GM18858 (cell line): ENCODE data around the gene ATP5F1D.

Experiments
- ATAC-seq: cut with Tn5 transposase; IDR thresholded peaks from one replicate; pipeline ENCODE4 v1.9.1; 2021; ENCODE audit not compliant: unreplicated experiment

ATP5F1D gene

DNA sequence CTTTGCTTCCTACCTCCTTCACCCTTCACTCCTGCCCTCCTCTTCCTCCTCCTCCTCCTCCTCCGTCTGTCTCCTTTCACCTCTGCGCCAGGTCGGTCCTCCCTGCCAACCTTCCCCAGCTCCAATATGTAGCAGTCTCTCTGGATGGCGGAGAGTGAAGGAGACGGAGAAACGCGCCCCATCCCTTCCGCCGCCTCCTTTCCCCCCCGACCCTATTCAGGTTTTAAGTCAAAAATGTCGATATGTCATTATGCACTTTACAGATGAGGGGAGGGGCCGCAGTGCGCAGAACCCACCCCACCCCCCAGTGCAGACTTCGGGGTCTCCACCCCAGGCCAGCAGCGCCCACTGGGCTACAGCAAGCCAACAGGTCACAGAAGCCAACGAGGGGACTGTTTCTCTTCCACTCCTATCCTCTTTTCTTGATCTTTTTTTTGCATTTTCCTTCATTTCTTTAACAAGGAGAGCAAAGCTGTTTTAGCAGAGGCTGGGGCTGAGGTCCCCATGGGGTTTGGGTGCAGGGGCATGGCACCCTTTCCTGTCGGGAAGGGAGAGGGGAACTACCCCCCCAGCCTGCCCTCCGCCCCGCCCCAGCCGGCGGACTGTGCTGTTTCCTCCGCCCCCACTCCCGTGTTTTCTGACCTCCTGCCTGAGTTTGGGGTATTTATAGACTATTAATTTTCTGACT, 16.1 kb downstream of the ATP5F1D start:
- no peak for ATAC-seq

DNA sequence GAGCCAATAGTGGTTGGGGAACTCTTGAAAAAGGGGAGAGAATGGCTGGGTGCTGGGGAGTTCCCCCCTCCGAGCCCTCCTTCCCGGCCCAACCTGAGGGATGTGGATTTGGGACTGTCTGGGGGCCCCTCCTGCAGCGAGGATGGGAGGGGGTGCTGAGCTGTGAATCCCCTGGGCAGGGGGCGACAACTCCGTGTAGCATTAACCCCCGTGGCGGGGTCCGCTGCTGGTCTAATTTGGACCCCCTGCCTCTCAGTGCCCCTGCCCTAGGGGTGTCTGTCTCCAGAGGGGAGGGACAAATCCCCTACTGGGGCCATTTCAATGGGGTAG, 16.6 kb downstream of the ATP5F1D start:
- no peak for ATAC-seq

DNA sequence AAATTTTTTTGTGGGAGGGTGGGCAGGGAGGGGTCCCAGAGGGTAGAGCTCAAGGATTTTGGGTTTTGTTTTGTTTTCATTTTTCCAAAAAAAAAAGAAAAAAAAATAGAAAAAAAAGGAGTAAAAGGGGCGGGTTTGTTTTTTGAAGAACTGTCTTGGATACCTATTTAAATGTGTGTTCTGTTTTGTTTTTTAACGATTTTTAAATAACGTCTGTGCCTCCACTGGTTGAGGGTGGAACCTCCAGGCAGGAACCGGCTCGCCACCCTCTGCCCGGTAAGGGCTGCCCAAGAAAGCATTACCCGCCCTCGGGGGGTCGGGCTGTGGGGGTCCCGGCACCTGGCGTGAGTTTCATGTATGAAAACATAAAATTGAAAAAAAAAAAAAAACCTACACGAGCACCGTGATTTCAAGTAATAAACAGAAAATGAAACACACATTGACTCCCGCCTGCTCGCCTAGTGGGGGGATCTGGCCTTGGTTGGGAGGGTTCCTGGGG, 17.2 kb downstream of the ATP5F1D start:
- ATAC-seq = no peak

DNA sequence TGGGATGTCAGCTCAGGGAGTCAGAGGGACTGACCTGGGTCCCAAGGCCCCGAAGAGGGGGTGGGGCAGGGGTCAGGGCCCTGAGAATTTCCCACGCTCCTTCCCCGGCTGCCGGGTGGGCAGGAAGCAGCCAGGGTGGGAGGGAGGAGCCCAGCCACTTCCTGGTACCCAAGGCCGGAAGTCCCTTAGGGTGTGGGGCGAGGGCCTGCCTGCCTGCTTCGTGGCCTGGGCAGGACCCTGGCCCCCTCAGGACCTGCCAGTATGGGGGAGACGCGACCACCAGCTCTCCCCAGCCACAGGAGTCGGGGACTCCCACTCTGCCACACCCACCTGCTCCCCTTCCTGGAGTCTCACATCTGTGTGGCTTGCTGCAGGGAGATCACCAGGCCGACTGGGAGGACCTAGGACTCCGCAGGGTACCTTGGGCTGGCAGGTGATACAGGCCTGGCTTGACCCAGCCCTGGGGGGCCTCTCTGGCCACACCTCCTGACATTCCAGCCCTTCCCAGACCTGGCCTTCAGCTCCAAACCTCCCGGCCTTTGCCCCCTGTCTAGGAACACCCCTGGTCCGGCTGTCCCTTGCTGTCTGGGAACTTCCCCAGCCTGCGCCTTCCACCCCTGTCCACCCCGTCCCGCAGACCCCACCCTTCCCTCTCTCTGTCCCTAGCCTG, 17.8 kb downstream of the ATP5F1D start:
- ATAC-seq = no peak

DNA sequence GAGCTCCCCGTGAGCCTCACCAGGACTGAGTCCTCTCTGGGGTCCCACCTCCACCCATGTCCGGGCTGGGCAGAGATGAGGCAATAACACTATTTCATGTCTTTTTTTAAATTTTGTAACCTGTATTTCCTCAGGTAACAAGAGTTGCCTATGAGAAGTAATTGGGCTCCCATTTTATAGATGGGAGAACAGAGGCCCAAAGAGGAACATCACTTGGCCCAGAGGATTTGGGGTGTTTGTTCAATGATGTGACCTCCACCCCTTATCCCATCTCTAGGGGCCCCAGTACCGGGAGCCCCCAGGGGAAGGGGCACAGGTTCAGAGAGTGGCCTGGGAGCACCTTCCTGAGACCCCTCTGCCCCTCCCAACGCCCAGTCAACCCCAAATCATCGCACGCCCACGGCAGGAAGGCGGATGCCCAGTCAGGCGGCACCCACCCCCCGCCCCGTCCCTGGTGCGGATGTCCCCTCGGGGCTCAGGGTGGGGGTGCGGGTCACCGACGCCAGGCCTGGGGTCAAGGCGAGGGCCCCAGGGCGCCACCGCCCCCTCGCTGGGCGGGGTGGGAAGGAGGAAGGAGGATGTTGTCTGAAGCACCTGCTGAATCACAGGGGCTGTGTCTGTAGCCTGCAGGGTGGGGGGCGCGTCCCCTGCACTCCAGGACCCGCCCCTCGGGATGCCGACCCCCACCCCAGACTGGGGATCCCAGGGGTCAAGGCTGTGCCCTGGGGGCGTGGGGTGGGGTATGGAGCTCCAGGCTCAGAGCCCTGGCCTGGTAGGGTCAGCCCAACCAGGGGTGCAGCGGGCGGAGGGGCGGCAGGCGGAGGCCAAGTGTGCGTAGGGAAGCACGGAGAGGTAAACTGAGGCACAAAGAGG, 18.6 kb downstream of the ATP5F1D start:
- ATAC-seq = peak; percentile 2

DNA sequence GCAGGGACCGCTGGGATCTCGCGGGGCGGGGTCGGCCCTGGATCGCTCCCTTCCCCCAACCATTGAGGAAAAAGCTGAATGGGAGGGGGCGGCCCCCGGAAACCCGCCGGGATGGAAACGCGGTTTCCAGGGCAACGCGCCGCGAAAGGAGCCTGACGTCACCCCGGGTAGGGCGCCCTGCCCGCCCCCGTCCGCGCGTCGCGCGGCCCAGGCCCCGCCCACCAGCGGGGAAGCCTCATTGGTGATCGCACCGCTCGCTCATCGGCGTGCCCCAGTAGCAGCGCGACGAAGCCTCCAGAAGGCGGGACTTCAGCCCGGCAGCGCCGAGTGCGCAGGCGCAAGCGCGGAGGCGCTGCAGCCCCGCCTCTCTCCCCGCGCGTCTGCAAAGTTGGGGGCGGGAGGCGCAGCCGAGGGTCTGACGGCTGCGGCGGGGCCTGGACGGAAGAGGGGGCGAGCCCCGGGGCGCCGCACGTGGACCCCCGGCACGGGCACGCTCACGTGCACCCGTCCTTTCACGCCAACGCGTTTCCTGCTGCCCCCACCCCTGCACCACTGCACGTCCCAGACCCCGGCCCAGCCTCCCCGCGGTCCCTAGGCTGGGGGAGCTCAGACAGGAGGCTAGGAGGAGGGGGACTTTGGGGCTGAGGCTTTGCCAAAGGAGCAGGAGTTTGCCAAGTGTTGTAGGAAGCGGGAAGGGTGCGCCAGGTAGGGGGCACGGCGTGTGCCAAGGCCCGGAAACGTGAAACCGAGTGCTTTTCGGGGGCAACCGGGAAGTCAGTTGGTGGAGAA, 19.4 kb downstream of the ATP5F1D start:
- ATAC-seq = peak; percentile 26

DNA sequence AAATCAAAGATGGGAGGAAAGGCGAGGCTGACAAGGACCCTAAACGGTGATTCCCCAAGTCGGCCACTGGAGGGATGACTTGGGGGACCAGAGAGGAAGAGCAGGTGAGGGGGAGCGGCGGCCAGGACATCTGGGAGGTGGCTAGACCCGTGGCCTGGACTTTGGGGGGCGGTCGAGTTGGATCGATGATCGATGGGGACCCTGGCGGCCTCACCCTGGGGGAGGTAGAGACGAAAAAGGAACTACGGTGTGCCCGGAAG, 19.9 kb downstream of the ATP5F1D start:
- ATAC-seq = no peak

DNA sequence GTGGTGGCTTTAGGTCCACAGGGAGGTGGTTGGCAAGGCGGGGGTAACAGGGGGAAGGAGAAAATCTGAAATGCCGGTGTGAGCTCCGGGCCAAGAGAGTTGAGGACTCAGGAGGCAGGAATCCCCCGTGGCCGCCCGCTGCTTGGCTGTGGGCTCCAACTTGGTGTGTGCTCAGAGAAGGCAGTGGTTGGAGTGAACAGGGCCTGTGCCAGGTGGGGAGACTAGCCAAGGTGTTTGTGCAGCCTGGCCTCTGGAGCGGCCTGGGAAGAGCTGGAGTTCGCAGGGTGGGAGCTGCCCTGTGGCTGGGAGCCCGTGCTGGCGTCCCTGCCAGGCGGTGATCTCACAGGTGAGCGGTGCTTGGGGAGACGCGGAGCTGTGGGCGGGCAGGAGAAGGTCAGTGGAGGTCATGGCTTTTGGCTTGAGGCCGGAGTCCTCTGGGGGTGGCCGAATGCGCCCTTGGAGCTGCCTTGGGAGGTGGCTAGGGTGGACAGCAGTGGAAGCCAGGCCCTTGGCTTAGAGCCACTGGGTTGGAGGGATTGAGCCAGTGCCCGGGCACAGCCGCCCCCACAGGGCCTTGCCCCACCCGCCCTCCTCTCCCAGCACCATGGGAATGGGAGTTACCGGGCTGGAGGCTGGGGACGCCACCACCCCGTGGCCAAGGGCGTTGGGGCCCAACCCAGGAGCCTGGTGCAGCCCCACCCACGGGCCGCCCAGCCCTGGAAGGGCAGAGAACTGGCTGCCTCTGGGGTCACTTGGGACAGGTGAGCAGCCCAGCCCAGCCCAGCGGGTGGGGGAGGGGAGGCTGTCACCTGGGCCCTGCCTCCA, 20.5 kb downstream of the ATP5F1D start:
- no peak for ATAC-seq

DNA sequence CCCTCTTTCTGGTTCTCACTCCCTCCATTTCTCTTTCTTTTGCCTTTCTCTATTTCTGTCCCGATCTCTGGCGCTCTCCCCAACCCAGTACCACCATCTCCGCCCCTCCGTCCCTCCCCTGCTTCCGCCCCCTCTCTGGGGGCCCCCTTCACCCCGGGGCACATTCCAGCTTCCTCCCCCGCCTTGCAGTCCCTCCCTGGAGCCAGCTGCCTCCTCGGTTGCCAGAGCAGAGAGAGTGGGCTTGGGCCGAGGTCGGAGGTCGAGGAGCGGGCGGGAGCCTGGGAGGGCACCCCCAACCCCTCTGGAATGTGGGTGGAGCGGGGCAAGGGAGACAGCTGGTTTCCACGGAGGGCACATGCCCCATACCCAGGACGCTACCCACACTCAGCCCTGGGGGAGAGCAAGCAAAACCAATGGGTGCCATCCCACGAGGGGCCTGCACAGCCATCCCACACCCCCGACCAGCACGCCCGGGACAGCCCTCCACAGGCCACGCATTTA, 21.1 kb downstream of the ATP5F1D start:
- ATAC-seq = no peak

DNA sequence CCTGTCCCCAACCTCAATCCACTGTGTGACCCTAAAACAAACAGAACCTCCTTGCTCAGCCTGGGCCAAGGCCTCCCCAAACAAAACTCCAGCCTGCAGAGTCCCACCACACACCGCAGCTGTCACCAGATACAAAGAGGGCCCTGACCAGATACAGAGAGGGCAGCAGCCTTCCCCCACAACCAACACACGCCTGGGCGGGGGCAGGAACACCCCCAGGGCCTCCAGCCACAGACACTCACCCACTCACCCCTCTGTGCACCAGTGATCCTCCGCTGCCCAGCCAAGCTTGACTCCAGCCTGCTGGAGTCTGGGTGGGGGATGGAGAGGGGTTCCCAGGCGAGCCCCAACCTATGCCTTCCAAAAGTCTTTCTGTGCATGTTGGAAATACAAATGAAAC, 21.6 kb downstream of the ATP5F1D start:
- ATAC-seq = no peak

DNA sequence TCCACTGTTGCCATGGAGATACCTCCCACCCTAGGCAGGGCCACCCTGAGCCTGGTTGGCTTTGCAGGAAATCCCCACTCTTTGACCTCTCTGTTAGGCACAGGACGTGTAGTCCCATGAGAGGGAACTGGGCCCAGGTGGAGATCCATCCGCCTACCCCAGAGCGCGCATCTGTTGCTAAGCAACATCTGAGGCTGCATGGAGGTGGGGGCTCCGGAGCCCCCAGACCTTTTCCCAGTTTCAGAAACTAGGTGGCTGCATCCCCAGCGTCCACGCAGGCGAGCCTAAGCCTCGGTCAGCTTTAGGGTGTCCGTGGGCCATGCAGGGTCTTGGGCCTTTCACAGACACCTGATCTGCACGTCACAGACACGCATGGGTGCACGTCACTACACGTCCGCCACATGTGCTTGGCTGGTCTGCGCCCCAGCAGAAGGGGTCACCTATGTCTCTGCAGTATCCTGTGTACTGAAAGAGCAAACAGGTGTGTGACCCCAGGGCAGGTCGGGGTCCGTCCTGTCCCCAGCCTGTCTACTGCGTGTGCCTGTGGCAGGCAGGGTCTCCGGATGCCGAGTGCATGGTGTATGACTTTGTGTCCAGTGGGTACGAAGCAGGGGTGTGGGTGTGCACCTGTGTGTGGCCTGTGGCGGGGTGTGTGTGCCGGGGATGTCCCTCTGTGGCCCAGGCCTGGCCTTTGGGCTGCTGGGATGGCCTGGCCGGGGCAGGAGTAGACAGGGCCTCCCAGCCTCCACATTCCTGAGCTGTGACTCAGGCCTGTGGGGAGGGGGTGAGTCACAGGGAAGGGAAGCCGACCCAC, 23.5 kb downstream of the ATP5F1D start:
- no peak for ATAC-seq

DNA sequence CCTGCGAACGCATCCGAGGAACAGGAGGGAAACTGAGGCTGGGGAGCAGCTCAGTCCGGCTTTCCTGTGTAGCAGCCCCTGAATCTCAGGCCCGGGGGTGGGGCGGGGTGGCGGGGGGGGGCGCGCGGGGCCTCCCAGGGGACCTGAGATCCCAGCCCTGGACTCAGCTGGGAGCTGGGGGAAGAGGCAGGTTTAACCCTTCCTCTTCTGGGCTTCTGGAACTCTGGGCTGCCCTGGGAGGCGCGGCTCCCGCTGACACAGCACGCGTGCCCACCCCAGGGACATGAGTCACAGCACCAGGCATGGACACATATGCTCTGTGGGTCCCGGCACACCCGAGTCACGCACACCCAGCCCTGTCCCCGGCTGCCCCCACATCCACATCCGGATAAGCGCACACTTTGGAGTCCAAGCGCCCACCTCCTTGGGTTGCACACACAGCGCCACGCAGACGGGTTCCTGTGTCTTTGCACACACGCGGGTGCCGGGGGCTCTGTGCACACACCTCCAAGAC, 24.1 kb downstream of the ATP5F1D start:
- no peak for ATAC-seq

DNA sequence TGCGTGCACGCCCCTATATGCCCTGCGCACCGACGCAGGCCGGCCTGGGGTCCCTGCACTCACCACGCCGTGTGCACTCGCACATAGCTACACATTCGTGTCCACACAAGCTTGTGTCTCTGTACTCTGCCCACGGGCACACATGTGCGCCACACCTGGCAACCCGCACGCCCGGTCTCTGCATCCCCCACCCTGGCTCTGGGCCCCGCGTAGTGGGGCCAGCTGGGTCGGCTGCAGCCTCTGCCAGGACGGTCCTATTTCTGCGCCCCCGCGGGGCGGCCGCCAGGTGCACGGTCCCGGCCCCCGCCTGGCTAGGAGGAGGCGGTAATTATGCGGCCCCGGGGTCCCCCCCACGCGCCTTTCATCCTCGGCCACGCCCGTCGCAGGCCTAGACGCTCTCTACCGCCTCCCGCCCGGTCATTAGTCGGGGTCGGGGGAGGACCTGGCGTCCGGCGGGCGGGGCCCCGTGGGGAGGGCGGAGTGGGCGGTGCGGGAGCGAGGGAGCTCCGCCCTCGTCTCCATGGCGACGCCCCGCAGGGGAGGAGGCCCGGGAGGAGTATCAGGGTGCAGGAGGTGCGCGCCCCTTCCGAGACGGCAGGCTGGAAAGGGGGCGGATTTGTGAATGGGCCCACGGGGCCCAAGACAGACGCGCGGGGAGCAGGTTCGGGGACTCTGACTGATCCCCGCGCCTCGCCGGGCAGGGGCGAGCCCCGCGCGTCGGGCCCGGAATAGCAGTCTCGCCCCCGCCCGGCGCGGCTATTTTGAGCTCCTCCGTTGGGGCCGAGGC, 24.8 kb downstream of the ATP5F1D start:
- ATAC-seq = peak; percentile 27

DNA sequence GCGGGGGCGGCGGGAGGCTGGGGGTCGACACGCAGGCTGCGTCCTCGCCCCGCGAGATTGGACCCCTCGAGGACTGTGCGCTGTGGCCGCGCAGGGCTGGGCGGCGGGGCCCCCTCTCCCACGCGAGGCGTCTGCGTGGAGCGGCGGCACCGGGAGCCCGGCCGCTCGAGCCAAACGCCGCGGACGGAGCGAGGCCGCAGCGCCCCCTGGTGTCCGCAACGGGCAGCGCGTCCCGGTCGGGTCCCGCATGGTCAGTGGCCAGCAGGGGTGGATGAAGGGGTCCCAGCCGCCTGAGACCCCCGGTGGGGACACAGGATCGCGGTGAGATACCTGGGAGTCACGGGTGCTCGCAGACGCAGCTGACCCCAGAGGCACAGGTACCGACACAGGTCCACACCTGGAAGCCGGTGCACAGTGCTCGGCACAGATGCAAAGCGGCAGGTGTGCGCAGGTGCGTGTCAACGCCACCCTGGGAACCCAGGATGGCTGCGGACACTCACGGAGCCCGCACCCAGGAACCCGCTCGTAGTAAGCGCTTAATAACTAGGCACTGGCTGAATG, 25.4 kb downstream of the ATP5F1D start:
- ATAC-seq = peak; percentile 12

DNA sequence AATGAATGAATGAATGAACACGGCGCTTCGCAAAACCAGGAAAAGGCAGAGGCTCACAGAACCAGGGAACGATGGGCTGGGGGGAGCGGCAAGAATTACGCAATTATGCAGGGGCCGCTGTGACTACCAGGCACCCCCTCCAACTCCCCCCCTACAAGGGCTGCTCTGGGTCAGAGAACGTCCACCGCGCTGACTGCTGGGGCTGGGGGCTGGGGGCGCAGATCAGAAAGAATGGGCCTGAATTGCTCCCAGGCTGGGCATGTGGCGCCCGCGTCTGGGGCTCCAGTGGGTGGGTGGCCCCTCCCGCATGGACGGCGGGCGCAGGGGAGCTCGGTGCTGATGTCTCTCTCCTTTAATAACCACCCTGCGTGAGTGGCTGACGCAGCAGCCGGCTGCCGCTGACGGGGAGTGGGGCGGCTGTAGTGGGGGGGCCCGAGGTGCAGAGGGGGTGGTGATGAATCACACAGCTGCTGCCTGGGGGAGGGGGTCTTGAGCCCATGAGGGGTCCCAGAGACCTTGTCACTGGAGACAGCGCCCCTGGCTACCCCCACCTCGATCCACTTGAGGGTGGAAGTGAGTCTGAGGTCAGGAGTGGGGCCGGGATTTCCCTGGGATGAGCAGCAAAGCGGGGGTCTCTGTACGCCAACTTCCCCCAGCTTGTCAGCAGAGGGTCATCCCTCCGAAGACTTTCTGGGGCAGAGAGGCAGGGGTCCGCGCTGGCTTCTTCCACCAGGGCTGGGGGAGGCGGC, 26.1 kb downstream of the ATP5F1D start:
- no peak for ATAC-seq

DNA sequence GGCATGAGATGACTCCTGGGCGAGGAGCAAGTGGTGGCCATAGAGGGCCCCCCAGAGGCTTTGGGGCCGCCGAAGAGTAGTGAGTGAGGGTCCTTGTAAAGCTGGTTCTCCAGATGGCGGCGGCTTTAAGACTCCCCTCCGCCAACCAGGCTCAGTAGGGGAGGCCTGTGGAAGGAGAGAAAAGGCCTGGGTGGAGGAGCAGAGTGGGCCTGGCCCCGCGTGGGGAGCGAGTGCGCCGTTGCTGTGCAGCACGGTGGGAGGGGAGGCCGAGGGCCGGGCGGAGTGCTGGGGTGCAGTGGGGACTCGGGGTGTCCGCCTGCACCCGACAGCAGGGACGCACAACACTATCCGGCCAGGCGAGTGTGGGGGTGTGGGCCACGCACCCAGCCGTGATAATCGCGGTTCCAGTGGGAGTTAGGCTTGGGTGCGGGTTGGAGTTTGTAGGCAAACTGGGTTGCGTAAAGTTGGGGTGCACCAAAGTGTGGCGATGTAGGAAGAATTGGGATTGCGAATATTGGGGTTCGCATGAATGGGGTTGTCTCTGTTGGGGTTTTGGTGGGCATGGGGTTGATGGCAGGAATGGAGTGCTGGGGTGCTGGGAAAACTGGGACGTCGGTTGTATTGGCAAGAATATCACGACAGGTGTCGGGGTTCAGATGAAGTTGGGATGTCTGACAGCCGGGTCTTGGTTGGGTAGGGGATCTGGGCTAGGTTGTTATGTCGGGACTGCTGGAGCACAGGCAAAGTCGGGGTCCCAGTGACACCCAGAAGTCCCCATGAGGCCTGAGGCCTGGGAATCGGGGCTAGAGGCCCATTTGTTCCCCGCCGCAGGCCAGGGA, 26.9 kb downstream of the ATP5F1D start:
- no peak for ATAC-seq
